Progenitor cell of endocrine pancreas (in vitro differentiated cells): ENCODE measurements around the gene MFRP. TPM values are rescaled to one million over a fixed set of nuclear protein-coding genes. Genes with fewer than 3 reads are reported as not detected.

Experiments used
- DNase-seq: peaks from one replicate; pipeline ENCODE4 v3.0.0; 2021; ENCODE audit warnings: low spot score; ENCODE audit not compliant: unreplicated experiment
- H3K27ac Mint-ChIP-seq: 2 replicates; pipeline ENCODE4 v1.8.0; 2021; ENCODE audit warnings: mild to moderate bottlenecking, moderate library complexity, mixed read lengths
- H3K27me3 Mint-ChIP-seq: 2 replicates; pipeline ENCODE4 v1.8.0; 2021; ENCODE audit warnings: mixed read lengths
- H3K36me3 Mint-ChIP-seq: 2 replicates; pipeline ENCODE4 v1.8.0; 2022; ENCODE audit warnings: mixed read lengths; ENCODE audit not compliant: insufficient read depth
- H3K4me1 Mint-ChIP-seq: 2 replicates; pipeline ENCODE4 v1.8.0; 2021; ENCODE audit warnings: low read depth, mixed read lengths
- H3K4me3 Mint-ChIP-seq: 2 replicates; pipeline ENCODE4 v1.8.0; 2021; ENCODE audit warnings: low read depth, mild to moderate bottlenecking, moderate library complexity, mixed read lengths
- H3K9me3 Mint-ChIP-seq: 2 replicates; pipeline ENCODE4 v1.8.0; 2021; ENCODE audit warnings: low read depth, mixed read lengths
- total RNA-seq: library from RNA; stranded (reverse); gene quantifications from 2 replicates; pipeline ENCODE4 v1.2.1, GENCODE V29; 2021
- TF ChIP-seq, protein P1 (sequence below): fragments of 200-600 bp; sonication (generic); IDR thresholded peaks from one replicate; pipeline ENCODE4 v1.5.0; 2021; ENCODE audit warnings: antibody characterized with exemption, mild to moderate bottlenecking; ENCODE audit not compliant: unreplicated experiment

The MFRP gene
- total RNA-seq, 1 donor from 2014 or later: not detected

GRCh38 chr11:119382101-119382500 is 35.6 kb upstream of the MFRP start:
- Mint-ChIP-seq H3K9me3 (no peaks in the 10 kb centered on the region), H3K27ac (no peak overlapping the region), H3K36me3 (no peaks in the 10 kb centered on the region), H3K27me3 (peaks cover 18% of the 10 kb centered on the region), H3K4me3 (no peak overlapping the region), H3K4me1 (peaks cover 22% of the 10 kb centered on the region)
- DNase-seq: no peak
- TF ChIP-seq, protein P1, sequence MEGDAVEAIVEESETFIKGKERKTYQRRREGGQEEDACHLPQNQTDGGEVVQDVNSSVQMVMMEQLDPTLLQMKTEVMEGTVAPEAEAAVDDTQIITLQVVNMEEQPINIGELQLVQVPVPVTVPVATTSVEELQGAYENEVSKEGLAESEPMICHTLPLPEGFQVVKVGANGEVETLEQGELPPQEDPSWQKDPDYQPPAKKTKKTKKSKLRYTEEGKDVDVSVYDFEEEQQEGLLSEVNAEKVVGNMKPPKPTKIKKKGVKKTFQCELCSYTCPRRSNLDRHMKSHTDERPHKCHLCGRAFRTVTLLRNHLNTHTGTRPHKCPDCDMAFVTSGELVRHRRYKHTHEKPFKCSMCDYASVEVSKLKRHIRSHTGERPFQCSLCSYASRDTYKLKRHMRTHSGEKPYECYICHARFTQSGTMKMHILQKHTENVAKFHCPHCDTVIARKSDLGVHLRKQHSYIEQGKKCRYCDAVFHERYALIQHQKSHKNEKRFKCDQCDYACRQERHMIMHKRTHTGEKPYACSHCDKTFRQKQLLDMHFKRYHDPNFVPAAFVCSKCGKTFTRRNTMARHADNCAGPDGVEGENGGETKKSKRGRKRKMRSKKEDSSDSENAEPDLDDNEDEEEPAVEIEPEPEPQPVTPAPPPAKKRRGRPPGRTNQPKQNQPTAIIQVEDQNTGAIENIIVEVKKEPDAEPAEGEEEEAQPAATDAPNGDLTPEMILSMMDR: no peak

- Mint-ChIP-seq H3K27me3 (peaks cover 18% of the 10 kb centered on the region), H3K27ac (peak within 1 kb of the TSS; percentile 14), H3K9me3 (no peaks in the 10 kb centered on the region), H3K36me3 (no peaks in the 10 kb centered on the region), H3K4me3 (no peak within 1 kb of the TSS), H3K4me1 (peaks cover 25% of the 10 kb centered on the region)
- TF ChIP-seq, protein P1: peak; percentile 89
- peak; percentile 99 for DNase-seq
These were observed 34.9 kb upstream of the MFRP start, which contains the start of gene USP2 for GRCh38 chr11:119381181-119381988. Gene USP2, minus strand, starts transcription at chr11:119381690. Its CDS starts 8,210 bp downstream, at chr11:119373480.

GRCh38 chr11:119380827-119381180 is 34.3 kb upstream of the MFRP start:
- no peak for DNase-seq

GRCh38 chr11:119380160-119380826 is 33.8 kb upstream of the MFRP start:
- no peaks in the 10 kb centered on the region for H3K9me3 Mint-ChIP-seq
- peaks cover 18% of the 10 kb centered on the region for H3K27me3 Mint-ChIP-seq
- no peaks in the 10 kb centered on the region for H3K36me3 Mint-ChIP-seq
- TF ChIP-seq, protein P1: no peak
- no peak overlapping the region for H3K4me3 Mint-ChIP-seq
- H3K27ac Mint-ChIP-seq: no peak overlapping the region
- peaks cover 29% of the 10 kb centered on the region for H3K4me1 Mint-ChIP-seq
- no peak for DNase-seq

More at GRCh38 chr11:119380827-119381180, 34.3 kb upstream of the MFRP start:
- Mint-ChIP-seq H3K4me3 (no peak overlapping the region), H3K4me1 (peaks cover 28% of the 10 kb centered on the region), H3K27me3 (peaks cover 18% of the 10 kb centered on the region), H3K9me3 (no peaks in the 10 kb centered on the region), H3K27ac (no peak overlapping the region), H3K36me3 (no peaks in the 10 kb centered on the region)
- TF ChIP-seq, protein P1: no peak

GRCh38 chr11:119378851-119379465 is 32.5 kb upstream of the MFRP start:
- peak overlapping the region; percentile 25 for H3K4me3 Mint-ChIP-seq
- DNase-seq: no peak
- H3K9me3 Mint-ChIP-seq: no peaks in the 10 kb centered on the region
- H3K27me3 Mint-ChIP-seq: peaks cover 18% of the 10 kb centered on the region
- H3K27ac Mint-ChIP-seq: peak overlapping the region; percentile 57
- peaks cover 30% of the 10 kb centered on the region for H3K4me1 Mint-ChIP-seq
- TF ChIP-seq, protein P1: no peak
- H3K36me3 Mint-ChIP-seq: no peaks in the 10 kb centered on the region
